IMR-90 (cell line): ENCODE data around the gene TMEM131L. TPM values are rescaled to one million over a fixed set of nuclear protein-coding genes. Genes with fewer than 3 reads are reported as not detected.

Source experiments
- ATAC-seq: fragments of 200-7000 bp; cut with Tn5 transposase; 2 replicates; pipeline ENCODE4 v1.9.1; 2020; ENCODE audit warnings: low read depth, mild to moderate bottlenecking, moderate library complexity
- BruUV-seq: library from RNA; stranded (reverse); fragments of 400-500 nt; replicated peaks from 2 replicates; lab custom pipeline; 2021; lab: Mats Ljungman, UMichigan
- CTCF ChIA-PET: fragments of 300-600 bp; formaldehyde crosslinking; extraction: SDS; loops from one replicate; lab custom pipeline; 2021; ENCODE audit warnings: antibody characterized with exemption; lab: Yijun Ruan, JAX
- POLR2A ChIA-PET: fragments of 300-600 bp; sonication (Branson Sonifier 250); formaldehyde crosslinking; loops from one replicate; lab custom pipeline; 2022; ENCODE audit warnings: antibody characterized with exemption; ENCODE audit not compliant: unreplicated experiment; lab: Charles Lee
- DNase-seq: peaks from one replicate; pipeline ENCODE4 v3.0.0; 2013
- H2AFZ ChIP-seq: replicated peaks from 2 replicates; pipeline ENCODE3; 2013; ENCODE audit warnings: low read length, mild to moderate bottlenecking; ENCODE audit not compliant: poor library complexity
- H2AK5ac ChIP-seq: 2 replicates; pipeline ENCODE4 v1.6.1; 2013; ENCODE audit warnings: low read depth, low read length, inconsistent platforms
- H2AK9ac ChIP-seq: replicated peaks from 2 replicates; pipeline ENCODE3; 2013; ENCODE audit warnings: mild to moderate bottlenecking, low read depth, low read length, moderate library complexity; ENCODE audit not compliant: poor library complexity
- H2BK120ac ChIP-seq: 2 replicates; pipeline ENCODE4 v1.6.1; 2013; ENCODE audit warnings: low read depth, low read length, inconsistent platforms
- H2BK15ac ChIP-seq: 3 replicates; pipeline ENCODE4 v1.6.1; 2013; ENCODE audit warnings: low read depth, low read length, inconsistent platforms
- H2BK20ac ChIP-seq: 2 replicates; pipeline ENCODE4 v1.6.1; 2013; ENCODE audit warnings: low read depth, mild to moderate bottlenecking, inconsistent platforms, low read length, moderate library complexity
- H2BK5ac ChIP-seq: 2 replicates; pipeline ENCODE4 v1.6.1; 2013; ENCODE audit warnings: mild to moderate bottlenecking, low read depth, low read length, inconsistent platforms; ENCODE audit not compliant: poor library complexity, severe bottlenecking
- H3K14ac ChIP-seq: replicated peaks from 2 replicates; pipeline ENCODE4 v1.6.1; 2013; ENCODE audit warnings: low read depth, low read length, inconsistent platforms
- H3K18ac ChIP-seq: 2 replicates; pipeline ENCODE4 v1.6.1; 2013; ENCODE audit warnings: low read depth, low read length, control low read depth
- H3K23ac ChIP-seq: 2 replicates; pipeline ENCODE4 v1.6.1; 2013; ENCODE audit warnings: low read depth, low read length, inconsistent platforms
- H3K27ac ChIP-seq: 2 replicates; pipeline ENCODE4 v1.5.1; 2013; ENCODE audit warnings: mild to moderate bottlenecking, control low read depth, low read length; ENCODE audit not compliant: insufficient read depth
- H3K27me3 ChIP-seq: 2 replicates; pipeline ENCODE4 v1.6.1; 2013; ENCODE audit warnings: low read length; ENCODE audit not compliant: control insufficient read depth, insufficient read depth
- H3K36me3 ChIP-seq: 2 replicates; pipeline ENCODE4 v1.6.1; 2013; ENCODE audit warnings: low read length, mixed read lengths; ENCODE audit not compliant: control insufficient read depth, insufficient read depth
- H3K4ac ChIP-seq: 2 replicates; pipeline ENCODE4 v1.6.1; 2013; ENCODE audit warnings: low read depth, low read length, inconsistent platforms
- H3K4me1 ChIP-seq: 2 replicates; pipeline ENCODE4 v1.6.1; 2013; ENCODE audit warnings: low read length, mixed read lengths; ENCODE audit not compliant: control insufficient read depth, insufficient read depth
- H3K4me2 ChIP-seq: 2 replicates; pipeline ENCODE4 v1.6.1; 2013; ENCODE audit warnings: low read depth, mild to moderate bottlenecking, control low read depth, low read length, moderate library complexity
- H3K4me3 ChIP-seq: 2 replicates; pipeline ENCODE4 v1.5.1; 2013; ENCODE audit warnings: low read depth, mild to moderate bottlenecking, control low read depth, low read length, moderate library complexity; ENCODE audit not compliant: insufficient read depth
- H3K56ac ChIP-seq: 2 replicates; pipeline ENCODE4 v1.6.1; 2013; ENCODE audit warnings: low read length, inconsistent platforms; ENCODE audit not compliant: insufficient read depth; ENCODE audit errors: extremely low read depth
- H3K79me1 ChIP-seq, 2 experiments: 2 replicates each; pipeline ENCODE4 v1.6.1; 2013; ENCODE audit warnings: low read length in 2 of 2, inconsistent platforms in 1 of 2, low read depth in 1 of 2
- H3K9ac ChIP-seq: 2 replicates; pipeline ENCODE4 v1.6.1; 2013; ENCODE audit warnings: low read depth, low read length, control low read depth
- H3K9me1 ChIP-seq: 2 replicates; pipeline ENCODE4 v1.6.1; 2013; ENCODE audit warnings: low read length, inconsistent platforms; ENCODE audit not compliant: insufficient read depth
- H3K9me3 ChIP-seq: 2 replicates; pipeline ENCODE4 v1.6.1; 2013; ENCODE audit warnings: low read length; ENCODE audit not compliant: control insufficient read depth, insufficient read depth
- H4K20me1 ChIP-seq: 2 replicates; pipeline ENCODE4 v1.6.1; 2013; ENCODE audit warnings: low read length, inconsistent platforms; ENCODE audit not compliant: insufficient read depth
- H4K5ac ChIP-seq: 2 replicates; pipeline ENCODE4 v1.6.1; 2013; ENCODE audit warnings: mild to moderate bottlenecking, low read depth, low read length, control low read depth
- H4K8ac ChIP-seq, 2 experiments: 2 replicates each; pipeline ENCODE4 v1.6.1; 2013; ENCODE audit warnings: low read depth in 2 of 2, low read length in 2 of 2, control low read depth in 1 of 2, inconsistent platforms in 1 of 2
- H4K91ac ChIP-seq: 2 replicates; pipeline ENCODE4 v1.6.1; 2013; ENCODE audit warnings: low read depth, low read length, inconsistent platforms; ENCODE audit not compliant: insufficient read depth
- BHLHE40 ChIP-seq: fragments of 150-350 bp; IDR thresholded peaks from 2 replicates; pipeline ENCODE4 v1.6.1; 2016; ENCODE audit warnings: mild to moderate bottlenecking, low read depth, low read length
- CEBPB ChIP-seq: IDR thresholded peaks from 2 replicates; pipeline ENCODE4 v1.6.1; 2012; ENCODE audit warnings: low read depth, low read length, improper control_type of control experiment
- CHD1 ChIP-seq: IDR thresholded peaks from 2 replicates; pipeline ENCODE4 v1.6.1; 2012; ENCODE audit warnings: low read depth, low read length, improper control_type of control experiment
- FOS ChIP-seq: fragments of 150-350 bp; IDR thresholded peaks from 2 replicates; pipeline ENCODE4 v1.6.1; 2016; ENCODE audit warnings: low read depth, low read length
- MAFK ChIP-seq: IDR thresholded peaks from 2 replicates; pipeline ENCODE4 v1.6.1; 2012; ENCODE audit warnings: low read depth, low read length, improper control_type of control experiment
- MAZ ChIP-seq: IDR thresholded peaks from 2 replicates; pipeline ENCODE4 v1.6.1; 2012; ENCODE audit warnings: low read depth, mild to moderate bottlenecking, low read length, improper control_type of control experiment, moderate library complexity, borderline replicate concordance
- MXI1 ChIP-seq: IDR thresholded peaks from 2 replicates; pipeline ENCODE4 v1.6.1; 2012; ENCODE audit warnings: low read depth, mild to moderate bottlenecking, low read length, moderate library complexity, borderline replicate concordance
- NFE2L2 ChIP-seq: fragments of 150-350 bp; IDR thresholded peaks from 2 replicates; pipeline ENCODE4 v1.6.1; 2016; ENCODE audit warnings: low read depth, mild to moderate bottlenecking, low read length
- POLR2A ChIP-seq: IDR thresholded peaks from 2 replicates; pipeline ENCODE4 v1.6.1; 2012; ENCODE audit warnings: mild to moderate bottlenecking, low read depth, low read length
- RAD21 ChIP-seq: IDR thresholded peaks from 2 replicates; pipeline ENCODE4 v1.6.1; 2012; ENCODE audit warnings: low read length, improper control_type of control experiment
- RCOR1 ChIP-seq: IDR thresholded peaks from 2 replicates; pipeline ENCODE4 v1.6.1; 2012; ENCODE audit warnings: mild to moderate bottlenecking, low read length, improper control_type of control experiment; ENCODE audit not compliant: insufficient replicate concordance
- RFX5 ChIP-seq: IDR thresholded peaks from 2 replicates; pipeline ENCODE4 v1.8.0; 2012; ENCODE audit warnings: low read depth, mild to moderate bottlenecking, low read length, moderate library complexity
- SMC3 ChIP-seq: fragments of 150-350 bp; IDR thresholded peaks from 2 replicates; pipeline ENCODE4 v1.6.1; 2016; ENCODE audit warnings: low read depth, mild to moderate bottlenecking, antibody characterized with exemption, low read length, moderate library complexity
- WGBS, 2 experiments: methylation state at CpG; one replicate each; pipeline versions ENCODE4 v1.1.5 to v1.1.7; 2013; ENCODE audit warnings: missing lambda C conversion rate in 2 of 2; ENCODE audit not compliant: insufficient read length in 1 of 2; ENCODE audit errors: extremely low coverage in 2 of 2; 5-methylcytosine and 5-hydroxymethylcytosine counted together
- dilution Hi-C: fragments of 300-500 bp; cut with HindIII; formaldehyde crosslinking; loops from one replicate; pipeline ENCODE4 v1.14.3; 2018; ENCODE audit warnings: low sequenced_read_pairs; ENCODE audit not compliant: unreplicated experiment
- in situ Hi-C: fragments of 300-500 bp; cut with MboI; formaldehyde crosslinking; loops from 3 replicates; pipeline ENCODE4 v1.14.3; 2019; ENCODE audit warnings: low sequenced_read_pairs, inconsistent platforms, mixed read lengths
- intact Hi-C: fragments of 100-400 bp; cut with micrococcal nuclease; formaldehyde crosslinking; loops from 2 replicates; pipeline ENCODE4 v1.10.0; 2022
- polyA plus RNA-seq, 3 experiments: library from polyadenylated mRNA; depleted of rRNA; stranded (reverse); fragments of >200 nt; gene quantifications; 2 replicates each; pipeline ENCODE4 v1.2.3, GENCODE V29; 2012; ENCODE audit warnings: low replicate concordance in 1 of 3
- total RNA-seq: library from RNA; depleted of rRNA; stranded (reverse); fragments of >200 nt; gene quantifications from 2 replicates; pipeline ENCODE4 v1.2.3, GENCODE V29; 2012
- TF ChIP-seq, protein P1 (sequence below): fragments of 150-350 bp; IDR thresholded peaks from 2 replicates; pipeline ENCODE4 v1.6.1; 2017; ENCODE audit warnings: mild to moderate bottlenecking, antibody characterized with exemption, low read length, low read depth
- TF ChIP-seq, protein P2 (sequence below): conservative IDR thresholded peaks from 2 replicates; pipeline ENCODE4 v1.5.1; 2012; ENCODE audit warnings: mild to moderate bottlenecking, low read depth, low read length, improper control_type of control experiment
- TF ChIP-seq, protein P3 (sequence below): fragments of 150-350 bp; IDR thresholded peaks from 2 replicates; pipeline ENCODE4 v1.6.1; 2016; ENCODE audit warnings: low read depth, mild to moderate bottlenecking, low read length, moderate library complexity, borderline replicate concordance

Gene TMEM131L
- total and polyA plus RNA-seq, 2 of the 4 experiments (the other 2 are of a cell fraction) = 8.4 to 23.8 TPM

DNA sequence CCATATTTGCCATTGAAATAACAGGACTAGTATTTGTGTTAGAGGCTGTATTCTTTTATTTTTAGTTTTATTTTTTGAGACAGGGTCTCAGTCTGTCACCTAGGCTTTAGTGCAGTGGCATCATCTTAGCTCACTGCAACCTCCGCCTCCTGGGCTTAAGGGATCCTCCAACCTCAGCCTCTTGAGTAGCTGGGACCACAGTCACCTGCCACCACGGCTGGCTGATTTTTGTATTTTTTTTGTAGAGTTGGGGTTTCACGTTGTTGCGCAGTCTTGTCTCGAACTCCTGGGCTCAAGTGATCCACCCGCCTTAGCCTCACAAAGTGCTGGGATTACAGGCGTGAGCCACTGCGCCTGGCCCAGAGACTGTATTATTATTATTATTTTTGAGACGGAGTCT, 15.3 kb downstream of the TMEM131L start:
- Histone ChIP-seq H3K9me1 (peaks cover 4% of the 10 kb centered on the region), H2BK15ac (no peak overlapping the region), H4K20me1 (no peaks in the 10 kb centered on the region), H3K36me3 (peaks cover 3% of the 10 kb centered on the region; the same call in 1 of the 2 replicates), H2BK120ac (no peak overlapping the region), H3K4me2 (no peak overlapping the region), H2AFZ (no peak overlapping the region), H3K4ac (no peak overlapping the region), H3K27me3 (no peaks in the 10 kb centered on the region), H4K5ac (no peak overlapping the region), H3K9ac (no peak overlapping the region), H4K91ac (no peak overlapping the region), H2BK20ac (no peak overlapping the region), H2AK5ac (no peak overlapping the region), H3K79me1 (peaks cover 4 to 16% of the 10 kb centered on the region in 2 experiments; a peak in 2 of 4 replicates), H2BK5ac (no peak overlapping the region), H3K4me3 (no peak overlapping the region), H3K23ac (no peak overlapping the region), H4K8ac (no peak overlapping the region), H2AK9ac (no peak overlapping the region), H3K18ac (no peak overlapping the region), H3K4me1 (peaks cover 6% of the 10 kb centered on the region), H3K56ac (no peak overlapping the region), H3K9me3 (no peaks in the 10 kb centered on the region), H3K27ac (no peak overlapping the region), H3K14ac (no peak overlapping the region)
- TF ChIP-seq SMC3 = no peak
- no peak for TF ChIP-seq FOS
- no peak for TF ChIP-seq MXI1
- no peak for TF ChIP-seq MAFK
- TF ChIP-seq CHD1 = no peak
- TF ChIP-seq BHLHE40 = no peak
- no peak for TF ChIP-seq NFE2L2
- TF ChIP-seq RAD21 = no peak
- no peak for TF ChIP-seq POLR2A
- TF ChIP-seq MAZ = no peak
- TF ChIP-seq, protein P1, sequence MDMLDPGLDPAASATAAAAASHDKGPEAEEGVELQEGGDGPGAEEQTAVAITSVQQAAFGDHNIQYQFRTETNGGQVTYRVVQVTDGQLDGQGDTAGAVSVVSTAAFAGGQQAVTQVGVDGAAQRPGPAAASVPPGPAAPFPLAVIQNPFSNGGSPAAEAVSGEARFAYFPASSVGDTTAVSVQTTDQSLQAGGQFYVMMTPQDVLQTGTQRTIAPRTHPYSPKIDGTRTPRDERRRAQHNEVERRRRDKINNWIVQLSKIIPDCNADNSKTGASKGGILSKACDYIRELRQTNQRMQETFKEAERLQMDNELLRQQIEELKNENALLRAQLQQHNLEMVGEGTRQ = no peak
- TF ChIP-seq, protein P2, sequence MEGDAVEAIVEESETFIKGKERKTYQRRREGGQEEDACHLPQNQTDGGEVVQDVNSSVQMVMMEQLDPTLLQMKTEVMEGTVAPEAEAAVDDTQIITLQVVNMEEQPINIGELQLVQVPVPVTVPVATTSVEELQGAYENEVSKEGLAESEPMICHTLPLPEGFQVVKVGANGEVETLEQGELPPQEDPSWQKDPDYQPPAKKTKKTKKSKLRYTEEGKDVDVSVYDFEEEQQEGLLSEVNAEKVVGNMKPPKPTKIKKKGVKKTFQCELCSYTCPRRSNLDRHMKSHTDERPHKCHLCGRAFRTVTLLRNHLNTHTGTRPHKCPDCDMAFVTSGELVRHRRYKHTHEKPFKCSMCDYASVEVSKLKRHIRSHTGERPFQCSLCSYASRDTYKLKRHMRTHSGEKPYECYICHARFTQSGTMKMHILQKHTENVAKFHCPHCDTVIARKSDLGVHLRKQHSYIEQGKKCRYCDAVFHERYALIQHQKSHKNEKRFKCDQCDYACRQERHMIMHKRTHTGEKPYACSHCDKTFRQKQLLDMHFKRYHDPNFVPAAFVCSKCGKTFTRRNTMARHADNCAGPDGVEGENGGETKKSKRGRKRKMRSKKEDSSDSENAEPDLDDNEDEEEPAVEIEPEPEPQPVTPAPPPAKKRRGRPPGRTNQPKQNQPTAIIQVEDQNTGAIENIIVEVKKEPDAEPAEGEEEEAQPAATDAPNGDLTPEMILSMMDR = no peak
- TF ChIP-seq CEBPB = no peak
- TF ChIP-seq RFX5 = no peak
- TF ChIP-seq, protein P3, sequence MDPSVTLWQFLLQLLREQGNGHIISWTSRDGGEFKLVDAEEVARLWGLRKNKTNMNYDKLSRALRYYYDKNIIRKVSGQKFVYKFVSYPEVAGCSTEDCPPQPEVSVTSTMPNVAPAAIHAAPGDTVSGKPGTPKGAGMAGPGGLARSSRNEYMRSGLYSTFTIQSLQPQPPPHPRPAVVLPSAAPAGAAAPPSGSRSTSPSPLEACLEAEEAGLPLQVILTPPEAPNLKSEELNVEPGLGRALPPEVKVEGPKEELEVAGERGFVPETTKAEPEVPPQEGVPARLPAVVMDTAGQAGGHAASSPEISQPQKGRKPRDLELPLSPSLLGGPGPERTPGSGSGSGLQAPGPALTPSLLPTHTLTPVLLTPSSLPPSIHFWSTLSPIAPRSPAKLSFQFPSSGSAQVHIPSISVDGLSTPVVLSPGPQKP = no peak
- no peak for TF ChIP-seq RCOR1
- WGBS, 2 experiments = no CpG with 5 or more reads among the region's 9 CpGs
- intact Hi-C loops = no loop called here
- in situ Hi-C loops = no loop called here
- ATAC-seq = no peak
- CTCF ChIA-PET = no interaction called here
- POLR2A ChIA-PET = no interaction called here
- dilution Hi-C loops = no loop called here
- no peak for DNase-seq
- BruUV-seq = no TSS peak
